Common myeloid progenitor, CD34-positive (primary cell): ENCODE data around the gene PAPPA2. TPM values are rescaled to one million over a fixed set of nuclear protein-coding genes. Genes with fewer than 3 reads are reported as not detected.
"Not testable (repeated sequence)": the region's sequence is repeated elsewhere in the genome, so short reads cannot be mapped to it uniquely, and the experiment has no call there.

Source experiments
- CTCF ChIA-PET: fragments of 350-600 bp; sonication (Branson Sonifier 250); formaldehyde crosslinking; loops from one replicate; lab custom pipeline; 2021; ENCODE audit warnings: antibody characterized with exemption; lab: Charles Lee
- POLR2A ChIA-PET: fragments of 350-600 bp; sonication (Branson Sonifier 250); formaldehyde crosslinking; loops from one replicate; lab custom pipeline; 2021; ENCODE audit warnings: antibody characterized with exemption; lab: Charles Lee
- DNase-seq, 3 donors: peaks; one replicate each; pipeline versions ENCODE4 v3.0.0 to v3.0.0-alpha.2; 2013
- H3K27ac ChIP-seq, 2 experiments: 1 replicate in 1 of 2; 2 replicates in 1 of 2; pipeline ENCODE4 v1.7.0; 2013; ENCODE audit warnings: inconsistent platforms in 2 of 2, low read length in 2 of 2, mild to moderate bottlenecking in 2 of 2, low read depth in 1 of 2, moderate library complexity in 1 of 2; ENCODE audit not compliant: severe bottlenecking in 2 of 2, insufficient read depth in 1 of 2, poor library complexity in 1 of 2
- H3K27me3 ChIP-seq, 5 experiments: replicated peaks in 2 of 5; 1 replicate in 3 of 5; 2 replicates in 2 of 5; pipeline versions ENCODE4 v1.6.1 to v1.7.0; 2013; ENCODE audit warnings: low read length in 4 of 5, mild to moderate bottlenecking in 2 of 5, moderate library complexity in 2 of 5, inconsistent platforms in 1 of 5; ENCODE audit not compliant: insufficient read depth in 5 of 5, control insufficient read depth in 4 of 5
- H3K36me3 ChIP-seq, 4 experiments: 1 replicate in 2 of 4; 2 replicates in 2 of 4; pipeline versions ENCODE4 v1.6.1 to v1.7.0; 2013; ENCODE audit warnings: low read length in 3 of 4, control low read depth in 1 of 4, mild to moderate bottlenecking in 1 of 4; ENCODE audit not compliant: control insufficient read depth in 4 of 4, insufficient read depth in 4 of 4
- H3K4me1 ChIP-seq, 4 experiments: 1 replicate in 3 of 4; 2 replicates in 1 of 4; pipeline versions ENCODE4 v1.6.1 to v1.7.1; 2013; ENCODE audit warnings: low read length in 3 of 4, mild to moderate bottlenecking in 3 of 4, control low read depth in 1 of 4, inconsistent platforms in 1 of 4, moderate library complexity in 1 of 4; ENCODE audit not compliant: control insufficient read depth in 4 of 4, insufficient read depth in 4 of 4; ENCODE audit errors: control extremely low read depth in 1 of 4
- H3K4me3 ChIP-seq, 7 experiments: 1 replicate in 4 of 7; 2 replicates in 3 of 7; pipeline versions ENCODE4 v1.5.1 to v1.7.0; 2013; ENCODE audit warnings: mild to moderate bottlenecking in 7 of 7, low read length in 6 of 7, moderate library complexity in 6 of 7, inconsistent platforms in 2 of 7, low read depth in 2 of 7, control low read depth in 1 of 7; ENCODE audit not compliant: insufficient read depth in 4 of 7, control insufficient read depth in 1 of 7; ENCODE audit errors: extremely low read depth in 1 of 7
- H3K9me3 ChIP-seq, 5 experiments: 1 replicate in 4 of 5; 2 replicates in 1 of 5; pipeline versions ENCODE4 v1.6.1 to v1.7.1; 2013; ENCODE audit warnings: low read length in 4 of 5, mild to moderate bottlenecking in 2 of 5, inconsistent platforms in 1 of 5, low read depth in 1 of 5, moderate library complexity in 1 of 5; ENCODE audit not compliant: control insufficient read depth in 4 of 5, insufficient read depth in 2 of 5; ENCODE audit errors: control extremely low read depth in 1 of 5
- WGBS: methylation state at CpG from one replicate; pipeline ENCODE4 v1.1.5; 2013; ENCODE audit not compliant: insufficient coverage; 5-methylcytosine and 5-hydroxymethylcytosine counted together
- polyA plus RNA-seq: library from polyadenylated mRNA; unstranded; fragments of 120-200 nt; gene quantifications from one replicate; pipeline ENCODE4 v1.2.1, GENCODE V29; 2013

The PAPPA2 gene
- 0.01 TPM for polyA plus RNA-seq

GRCh38 chr1:176462674-176463378, at the start of gene PAPPA2:
Gene PAPPA2, plus strand, starts transcription at chr1:176463175. Its CDS starts 93,148 bp downstream, at chr1:176556323.
- ChIA-PET CTCF (no interaction called here), POLR2A (no interaction called here)
- Histone ChIP-seq H3K27me3 (no peaks in the 10 kb centered on the region), H3K4me3 (no peak within 1 kb of the TSS), H3K4me1 (no peaks in the 10 kb centered on the region), H3K9me3 (no peaks in the 10 kb centered on the region), H3K36me3 (no peaks in the 10 kb centered on the region), H3K27ac (no peak within 1 kb of the TSS)
- no peak for DNase-seq
- WGBS, result 75% methylated on average over 2 of the region's 6 CpGs

- Histone ChIP-seq H3K27ac (no peak overlapping the region), H3K27me3 (no peaks in the 10 kb centered on the region), H3K4me1 (no peaks in the 10 kb centered on the region), H3K4me3 (no peak overlapping the region), H3K9me3 (peaks cover 0 to 2% (median 0%) of the 10 kb centered on the region in 5 experiments), H3K36me3 (no peaks in the 10 kb centered on the region)
- ChIA-PET POLR2A (no interaction called here), CTCF (no interaction called here)
- no peak for DNase-seq
- 47% methylated on average over 3 of the region's 6 CpGs for WGBS
Observed at GRCh38 chr1:176416777-176417176, 46.2 kb upstream of the PAPPA2 start.

- POLR2A ChIA-PET, result interaction anchor here (0.6 kb wide), 1 partner anchor 36 kb away, joined by 3 read pairs; no protein-coding TSS in a partner anchor
- CTCF ChIA-PET, H3K36me3 ChIP-seq, DNase-seq, H3K9me3 ChIP-seq, H3K4me1 ChIP-seq, H3K27ac ChIP-seq, H3K27me3 ChIP-seq, H3K4me3 ChIP-seq: not testable (repeated sequence)
- 86% methylated on average over 1 of the region's 1 CpG for WGBS
Observed at GRCh38 chr1:176419608-176420007, 43.4 kb upstream of the PAPPA2 start.

GRCh38 chr1:176434234-176434633, 28.7 kb upstream of the PAPPA2 start:
- H3K27me3 ChIP-seq, result no peaks in the 10 kb centered on the region
- no peaks in the 10 kb centered on the region for H3K9me3 ChIP-seq
- H3K27ac ChIP-seq, result no peak overlapping the region
- DNase-seq, result no peak
- 88% methylated on average over 2 of the region's 2 CpGs for WGBS
- no peak overlapping the region for H3K4me3 ChIP-seq
- CTCF ChIA-PET, result no interaction called here
- POLR2A ChIA-PET, result no interaction called here
- H3K4me1 ChIP-seq, result no peaks in the 10 kb centered on the region
- H3K36me3 ChIP-seq, result no peaks in the 10 kb centered on the region

GRCh38 chr1:176436251-176436650, 26.7 kb upstream of the PAPPA2 start:
- Histone ChIP-seq H3K36me3 (no peaks in the 10 kb centered on the region), H3K4me3 (no peak overlapping the region), H3K27me3 (no peaks in the 10 kb centered on the region), H3K27ac (no peak overlapping the region), H3K9me3 (no peaks in the 10 kb centered on the region), H3K4me1 (no peaks in the 10 kb centered on the region)
- CTCF ChIA-PET, result no interaction called here
- POLR2A ChIA-PET, result no interaction called here
- DNase-seq, result no peak

- Histone ChIP-seq H3K27ac (no peak overlapping the region), H3K9me3 (no peaks in the 10 kb centered on the region), H3K4me1 (no peaks in the 10 kb centered on the region), H3K27me3 (no peaks in the 10 kb centered on the region), H3K36me3 (no peaks in the 10 kb centered on the region), H3K4me3 (no peak overlapping the region)
- ChIA-PET POLR2A (no interaction called here), CTCF (interaction anchor here (0.9 kb wide), 1 partner anchor 42 kb away, joined by 3 read pairs; no protein-coding TSS in a partner anchor)
- no CpG with 5 or more reads among the region's 2 CpGs for WGBS
- DNase-seq, result no peak
Observed at GRCh38 chr1:176440176-176440575, 22.8 kb upstream of the PAPPA2 start.

GRCh38 chr1:176444286-176444685, 18.7 kb upstream of the PAPPA2 start:
- Histone ChIP-seq H3K27me3 (peaks cover 0 to 2% (median 0%) of the 10 kb centered on the region in 5 experiments), H3K4me1 (no peaks in the 10 kb centered on the region), H3K27ac (no peak overlapping the region), H3K4me3 (no peak overlapping the region), H3K36me3 (no peaks in the 10 kb centered on the region), H3K9me3 (no peaks in the 10 kb centered on the region)
- CTCF ChIA-PET, result no interaction called here
- WGBS, result 96% methylated on average over 4 of the region's 4 CpGs
- POLR2A ChIA-PET, result no interaction called here
- no peak for DNase-seq
